Measurements from ENCODE around the gene RANBP2. TPM values are rescaled to one million over a fixed set of nuclear protein-coding genes. Genes with fewer than 3 reads are reported as not detected.

RANBP2 gene
- total RNA-seq, 2 donors from 2014 or later = 54.8 to 81.6 TPM

DNA sequence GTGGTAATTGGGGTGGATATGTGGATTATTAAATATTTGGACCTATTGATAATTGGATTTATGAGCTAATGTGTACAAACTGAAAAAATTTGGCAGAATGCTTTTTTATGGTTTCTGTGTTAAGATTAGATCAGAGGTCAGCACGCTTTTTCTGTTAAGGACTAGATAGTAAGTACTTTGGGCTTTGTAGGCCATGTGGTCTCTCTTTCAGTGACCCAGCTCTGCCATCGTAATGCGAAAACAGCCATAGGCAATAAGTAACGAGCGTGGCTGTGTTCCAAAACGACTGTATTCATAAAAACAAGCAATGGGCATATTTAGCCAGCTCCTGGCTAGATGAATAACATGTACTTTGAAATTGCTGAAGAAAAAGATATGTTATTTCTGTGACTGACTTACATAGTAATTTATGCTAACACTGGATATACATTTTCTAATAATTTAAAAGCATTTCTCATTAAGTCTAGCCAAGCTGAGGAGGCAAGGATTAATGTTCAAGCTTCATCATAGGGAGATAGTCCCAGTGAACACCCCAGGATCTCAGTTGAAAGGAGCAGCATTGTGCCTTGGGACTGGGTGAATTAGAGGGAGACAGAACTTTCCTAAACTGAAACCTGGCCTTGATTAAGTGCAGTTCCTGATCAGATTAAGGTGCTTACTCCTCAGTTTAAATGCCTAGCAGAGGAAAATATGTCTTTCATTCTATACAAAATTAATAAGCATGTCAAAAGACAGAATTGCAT is 87.3 kb downstream of the RANBP2 start:
- Mint-ChIP-seq H3K36me3 (ENCODE audit: low read depth) (peaks cover 85% of the 10 kb centered on the region), H3K9me3 (peaks cover 5% of the 10 kb centered on the region), H3K4me3 (no peak overlapping the region), H3K4me1 (no peaks in the 10 kb centered on the region), H3K27ac (no peak overlapping the region), H3K27me3 (no peaks in the 10 kb centered on the region)
- no peak for ATAC-seq (replicated peaks)

DNA sequence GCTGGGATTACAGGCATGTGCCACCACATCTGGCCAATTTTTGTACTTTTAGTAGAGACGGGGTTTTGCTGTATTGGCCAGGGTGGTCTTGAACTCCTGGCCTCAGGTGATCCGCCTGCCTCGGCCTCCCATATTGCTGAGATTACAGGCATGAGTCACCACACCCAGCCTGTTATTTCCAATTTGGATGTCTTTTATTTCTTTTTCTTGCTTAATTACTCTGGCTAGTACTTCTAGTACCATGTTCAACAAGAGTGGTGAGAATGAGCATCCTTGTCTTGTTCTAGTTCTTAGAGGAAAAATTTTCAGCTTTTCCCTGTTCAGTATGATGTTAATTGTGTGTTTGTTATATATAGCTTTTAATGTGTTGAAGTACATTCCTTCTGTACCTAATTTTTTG is 90.7 kb downstream of the RANBP2 start:
- H3K4me1 Mint-ChIP-seq = no peaks in the 10 kb centered on the region
- no peaks in the 10 kb centered on the region for H3K27me3 Mint-ChIP-seq
- ATAC-seq (replicated peaks) = no peak
- no peak overlapping the region for H3K27ac Mint-ChIP-seq
- H3K9me3 Mint-ChIP-seq = peaks cover 5% of the 10 kb centered on the region
- no peak overlapping the region for H3K4me3 Mint-ChIP-seq
- H3K36me3 Mint-ChIP-seq (ENCODE audit: low read depth) = peaks cover 84% of the 10 kb centered on the region

DNA sequence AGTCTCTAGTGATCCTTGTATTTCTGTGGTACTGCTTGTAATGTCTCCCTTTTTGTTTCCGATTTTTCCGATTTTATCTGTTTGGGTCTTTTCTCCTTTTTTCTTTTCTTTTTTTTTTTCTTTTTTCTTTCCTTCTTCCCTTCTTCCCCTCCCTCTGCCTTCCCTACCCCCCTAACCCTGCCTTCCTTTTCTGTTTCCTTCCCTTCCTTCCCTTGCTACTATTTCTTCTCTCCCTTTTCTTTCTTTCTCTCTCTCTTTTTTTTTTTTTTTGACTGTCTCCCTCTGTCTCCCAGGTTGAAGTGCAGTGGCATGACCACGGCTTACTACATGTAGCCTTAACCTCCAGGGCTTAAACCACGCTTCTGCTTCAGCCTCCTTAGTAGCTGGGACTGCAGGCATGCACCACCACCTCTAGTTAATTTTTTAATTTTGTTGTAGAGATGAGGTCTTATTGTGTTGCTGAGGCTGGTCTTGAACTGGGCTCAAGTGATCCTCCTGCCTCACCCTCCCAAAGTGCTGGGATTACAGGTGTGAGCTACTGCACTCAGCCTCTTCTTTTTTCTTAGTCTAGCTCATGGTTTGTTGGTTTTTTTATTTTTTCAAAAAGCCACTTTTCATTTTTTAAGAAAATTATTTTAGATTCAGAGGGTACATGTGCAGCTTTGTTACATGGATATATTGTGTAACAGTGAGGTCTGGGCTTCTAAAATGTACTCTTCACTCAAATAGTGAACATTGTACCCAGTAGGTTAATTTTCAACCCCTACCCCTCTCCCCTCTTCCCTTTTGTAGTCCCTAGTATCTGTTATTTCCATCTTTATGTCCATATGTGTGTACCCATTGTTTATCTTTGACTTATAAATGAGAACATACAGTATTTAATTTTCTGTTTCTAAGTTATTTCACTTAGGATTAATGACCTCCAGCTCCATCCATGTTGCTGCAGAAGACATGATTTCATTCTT is 92.0 kb downstream of the RANBP2 start:
- ATAC-seq (replicated peaks) = no peak
- peaks cover 5% of the 10 kb centered on the region for H3K9me3 Mint-ChIP-seq
- no peak overlapping the region for H3K4me3 Mint-ChIP-seq
- no peaks in the 10 kb centered on the region for H3K27me3 Mint-ChIP-seq
- H3K4me1 Mint-ChIP-seq = no peaks in the 10 kb centered on the region
- H3K27ac Mint-ChIP-seq = no peak overlapping the region
- H3K36me3 Mint-ChIP-seq (ENCODE audit: low read depth) = peaks cover 86% of the 10 kb centered on the region

DNA sequence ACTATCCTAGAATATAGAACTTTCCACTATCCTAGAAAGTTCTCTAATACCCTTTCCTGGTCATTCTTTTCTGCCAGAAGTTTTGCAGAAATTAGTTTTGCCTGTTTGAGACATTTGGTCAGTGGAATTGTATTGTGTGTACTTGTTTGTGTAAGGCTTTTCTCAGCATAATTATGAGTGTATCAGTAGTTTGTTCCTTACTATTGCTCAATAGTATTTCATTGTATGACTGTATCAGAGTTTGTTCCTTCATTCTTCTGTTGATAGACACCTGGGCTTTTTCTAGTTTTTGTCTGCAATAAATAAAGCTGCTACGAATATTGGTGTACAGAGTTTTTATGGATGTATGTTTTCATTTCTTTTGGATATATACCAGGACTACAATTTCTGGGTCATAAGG is 94.5 kb downstream of the RANBP2 start:
- H3K27me3 Mint-ChIP-seq = no peaks in the 10 kb centered on the region
- H3K27ac Mint-ChIP-seq = no peak overlapping the region
- H3K36me3 Mint-ChIP-seq (ENCODE audit: low read depth) = peaks cover 82% of the 10 kb centered on the region
- no peak overlapping the region for H3K4me3 Mint-ChIP-seq
- no peak for ATAC-seq (replicated peaks)
- no peaks in the 10 kb centered on the region for H3K4me1 Mint-ChIP-seq
- H3K9me3 Mint-ChIP-seq = peaks cover 5% of the 10 kb centered on the region

DNA sequence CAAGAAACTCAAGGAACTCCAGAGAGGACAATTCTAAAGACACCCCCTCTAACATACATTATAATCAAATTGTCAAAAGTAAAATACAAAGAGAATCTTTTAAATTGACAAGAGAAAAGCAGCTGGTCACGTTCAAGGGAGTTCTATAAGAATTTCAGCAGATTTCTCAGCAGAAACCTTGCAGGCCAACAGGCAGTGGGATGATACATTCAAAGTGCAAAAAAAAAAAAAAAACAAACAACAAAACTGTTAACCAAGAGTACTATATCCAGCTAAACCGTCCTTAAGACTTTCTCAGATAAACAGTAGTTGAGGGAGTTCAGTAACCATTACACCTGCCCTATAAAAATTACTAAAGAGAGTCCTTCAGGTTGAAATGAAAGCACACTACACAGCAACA is 101.2 kb downstream of the RANBP2 start:
- Mint-ChIP-seq H3K27ac (no peak overlapping the region), H3K27me3 (no peaks in the 10 kb centered on the region), H3K4me3 (no peak overlapping the region), H3K9me3 (peaks cover 9% of the 10 kb centered on the region), H3K4me1 (no peaks in the 10 kb centered on the region), H3K36me3 (ENCODE audit: low read depth) (peaks cover 44% of the 10 kb centered on the region)
- no peak for ATAC-seq (replicated peaks)

DNA sequence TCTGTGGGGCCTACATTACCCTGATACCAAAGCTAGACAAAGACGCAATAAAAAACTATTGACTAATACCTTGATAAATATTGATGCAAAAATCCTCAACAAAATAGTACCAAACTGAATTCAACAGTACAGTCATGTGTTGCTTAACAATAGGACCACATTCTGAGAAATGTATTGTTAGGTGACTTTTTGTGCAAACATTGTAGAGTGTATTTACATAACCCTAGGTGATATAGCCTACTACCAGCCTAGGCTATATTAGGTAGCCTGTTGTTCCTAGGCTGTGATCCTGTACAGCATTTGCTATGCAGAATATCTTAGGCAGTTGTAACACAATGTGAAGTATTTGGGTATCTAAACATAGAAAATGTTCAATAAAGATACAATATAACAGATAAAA is 104.0 kb downstream of the RANBP2 start:
- no peak for ATAC-seq (replicated peaks)
- Mint-ChIP-seq H3K9me3 (peaks cover 9% of the 10 kb centered on the region), H3K27ac (no peak overlapping the region), H3K36me3 (ENCODE audit: low read depth) (peaks cover 24% of the 10 kb centered on the region), H3K4me1 (no peaks in the 10 kb centered on the region), H3K4me3 (no peak overlapping the region), H3K27me3 (no peaks in the 10 kb centered on the region)

DNA sequence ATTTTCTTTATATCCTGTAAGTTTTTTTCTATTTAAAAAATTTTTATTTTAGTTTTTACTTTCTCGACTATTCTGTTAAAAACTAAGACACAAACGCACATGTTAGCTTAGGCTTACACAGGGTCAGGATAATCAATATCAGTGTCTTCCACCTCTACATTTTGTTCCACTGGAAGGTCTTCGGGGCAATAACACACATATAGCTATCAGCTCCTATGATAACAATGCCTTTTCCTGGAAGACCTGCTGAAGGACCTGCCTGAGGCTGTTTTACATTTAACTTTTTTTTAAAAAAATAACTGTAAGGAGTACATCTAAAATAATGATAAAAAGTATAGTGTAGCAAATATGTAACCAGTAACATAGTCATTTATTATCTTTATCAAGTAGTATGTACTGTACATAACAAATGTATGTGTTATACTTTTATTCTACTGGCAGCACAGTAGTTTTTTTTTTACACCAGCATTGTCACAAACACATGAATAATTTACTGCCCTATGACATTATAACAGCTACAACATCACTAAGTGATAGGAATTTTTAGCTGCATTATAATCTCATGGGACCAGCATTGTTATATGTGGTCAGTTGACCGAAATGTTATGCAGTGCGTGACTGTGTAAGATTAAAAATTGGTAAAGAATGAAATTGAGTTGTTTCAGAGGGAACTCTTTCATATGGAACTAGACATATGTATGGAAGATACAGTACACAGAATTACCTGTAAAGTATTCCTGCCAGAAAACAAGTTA is 105.2 kb downstream of the RANBP2 start:
- ATAC-seq (replicated peaks) = no peak
- H3K27ac Mint-ChIP-seq = no peak overlapping the region
- peaks cover 6% of the 10 kb centered on the region for H3K9me3 Mint-ChIP-seq
- no peaks in the 10 kb centered on the region for H3K27me3 Mint-ChIP-seq
- H3K4me3 Mint-ChIP-seq = no peak overlapping the region
- peaks cover 16% of the 10 kb centered on the region for H3K36me3 Mint-ChIP-seq (ENCODE audit: low read depth)
- no peaks in the 10 kb centered on the region for H3K4me1 Mint-ChIP-seq

DNA sequence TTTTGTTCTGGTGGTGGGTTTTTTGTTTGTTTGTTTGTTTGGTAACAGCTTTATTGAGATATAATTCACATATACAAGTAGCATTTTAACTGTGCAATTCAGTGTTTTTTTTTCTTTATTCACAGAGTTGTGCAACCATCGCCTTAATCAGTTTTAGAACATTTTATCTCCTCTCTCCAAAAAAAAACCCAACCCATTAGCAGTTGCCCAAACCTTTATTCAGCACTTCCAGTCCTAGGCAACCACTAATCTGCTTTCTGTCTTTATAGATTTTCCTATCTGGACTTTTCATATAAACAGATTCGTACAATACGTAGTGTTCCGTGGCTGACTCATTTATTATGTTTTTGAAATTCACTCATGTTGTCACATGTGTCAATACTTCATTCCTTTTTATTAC is 106.0 kb downstream of the RANBP2 start:
- Mint-ChIP-seq H3K27me3 (no peaks in the 10 kb centered on the region), H3K4me1 (no peaks in the 10 kb centered on the region), H3K4me3 (no peak overlapping the region), H3K36me3 (ENCODE audit: low read depth) (peaks cover 8% of the 10 kb centered on the region), H3K27ac (no peak overlapping the region), H3K9me3 (no peaks in the 10 kb centered on the region)
- ATAC-seq (replicated peaks) = no peak

DNA sequence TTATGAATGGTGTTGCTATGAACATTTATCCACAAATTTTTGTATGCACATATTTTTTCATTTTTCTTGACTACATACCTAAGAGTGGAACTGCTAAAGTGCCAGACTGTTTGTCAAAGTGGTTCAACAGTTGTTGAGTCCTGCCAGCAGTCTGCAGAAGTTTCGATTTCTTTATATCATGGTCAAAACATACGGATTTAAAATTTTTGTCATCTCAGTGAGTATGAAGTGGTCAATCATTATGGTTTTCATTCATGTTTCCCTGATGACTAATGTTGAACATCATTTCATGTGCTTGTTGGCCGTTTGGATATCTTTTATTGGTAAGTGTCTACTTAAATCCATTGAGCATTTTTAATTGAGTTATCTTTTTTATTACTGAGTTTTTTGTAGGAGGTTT is 106.5 kb downstream of the RANBP2 start:
- no peaks in the 10 kb centered on the region for H3K4me1 Mint-ChIP-seq
- H3K9me3 Mint-ChIP-seq = no peaks in the 10 kb centered on the region

DNA sequence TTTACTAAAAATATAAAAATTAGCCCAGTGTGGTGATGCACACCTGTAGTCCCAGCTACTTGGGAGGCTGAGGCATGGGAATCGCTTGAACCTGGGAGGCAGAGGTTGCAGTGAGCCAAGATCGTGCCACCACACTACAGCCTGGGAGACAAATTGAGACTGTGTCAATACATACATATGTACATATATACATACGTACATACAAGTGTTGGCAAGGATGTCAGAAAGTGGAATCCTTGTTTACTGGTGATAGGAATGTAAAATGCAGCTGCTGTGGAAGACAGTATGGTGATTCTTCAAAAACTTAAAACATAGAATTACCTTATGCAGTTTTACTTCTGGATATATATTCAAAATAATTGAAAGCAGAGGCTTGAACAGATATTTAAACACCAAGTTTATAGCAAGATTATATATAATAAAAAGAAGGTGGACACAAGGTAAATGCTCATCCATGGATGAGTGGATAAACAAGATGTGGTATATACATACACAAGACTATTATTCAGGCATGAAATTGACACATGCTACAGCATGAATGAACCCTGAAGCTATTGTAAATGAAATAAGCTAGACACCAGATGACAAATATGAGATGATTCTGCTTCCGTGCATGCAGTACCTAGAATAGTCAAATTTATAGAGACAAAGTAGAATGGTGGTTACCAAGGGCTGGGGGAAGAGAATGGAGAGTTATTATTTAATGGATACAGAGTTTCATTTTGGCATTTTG is 110.5 kb downstream of the RANBP2 start:
- Mint-ChIP-seq H3K27ac (no peak overlapping the region), H3K4me3 (no peak overlapping the region)

More for the DNA sequence above, 106.5 kb downstream of the RANBP2 start:
- no peak overlapping the region for H3K4me3 Mint-ChIP-seq
- H3K36me3 Mint-ChIP-seq (ENCODE audit: low read depth) = peaks cover 6% of the 10 kb centered on the region
- no peaks in the 10 kb centered on the region for H3K27me3 Mint-ChIP-seq
- H3K27ac Mint-ChIP-seq = no peak overlapping the region
- no peak for ATAC-seq (replicated peaks)

DNA sequence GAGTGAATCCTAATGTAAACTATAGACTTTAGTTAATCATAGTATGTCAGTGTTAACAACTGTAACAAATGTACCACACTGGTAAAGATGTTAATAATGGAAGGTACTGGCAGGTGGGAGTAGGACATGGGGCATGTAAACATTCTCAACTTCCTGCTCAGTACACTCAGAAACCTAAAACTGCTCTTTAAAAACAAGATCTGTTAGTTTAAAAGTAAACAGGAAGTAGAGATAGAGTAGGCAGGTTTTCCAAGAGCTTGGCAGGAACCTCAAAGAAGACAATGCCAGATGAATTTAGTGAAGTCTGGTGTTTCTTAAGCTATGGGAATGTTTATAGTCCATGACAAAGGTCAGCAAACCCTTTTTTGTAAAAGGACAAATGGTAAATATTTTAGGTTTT is 113.9 kb downstream of the RANBP2 start:
- H3K36me3 Mint-ChIP-seq (ENCODE audit: low read depth) = no peaks in the 10 kb centered on the region
- H3K4me3 Mint-ChIP-seq = no peak overlapping the region
- no peaks in the 10 kb centered on the region for H3K9me3 Mint-ChIP-seq
- peak; percentile 61 for ATAC-seq (replicated peaks)
- H3K27ac Mint-ChIP-seq = peak overlapping the region; percentile 73
- peaks cover 14% of the 10 kb centered on the region for H3K4me1 Mint-ChIP-seq
- no peaks in the 10 kb centered on the region for H3K27me3 Mint-ChIP-seq

More for the DNA sequence above, 110.5 kb downstream of the RANBP2 start:
- ATAC-seq (replicated peaks) = no peak
- peaks cover 6% of the 10 kb centered on the region for H3K36me3 Mint-ChIP-seq (ENCODE audit: low read depth)
- H3K27me3 Mint-ChIP-seq = no peaks in the 10 kb centered on the region
- H3K4me1 Mint-ChIP-seq = peaks cover 10% of the 10 kb centered on the region
- no peaks in the 10 kb centered on the region for H3K9me3 Mint-ChIP-seq

DNA sequence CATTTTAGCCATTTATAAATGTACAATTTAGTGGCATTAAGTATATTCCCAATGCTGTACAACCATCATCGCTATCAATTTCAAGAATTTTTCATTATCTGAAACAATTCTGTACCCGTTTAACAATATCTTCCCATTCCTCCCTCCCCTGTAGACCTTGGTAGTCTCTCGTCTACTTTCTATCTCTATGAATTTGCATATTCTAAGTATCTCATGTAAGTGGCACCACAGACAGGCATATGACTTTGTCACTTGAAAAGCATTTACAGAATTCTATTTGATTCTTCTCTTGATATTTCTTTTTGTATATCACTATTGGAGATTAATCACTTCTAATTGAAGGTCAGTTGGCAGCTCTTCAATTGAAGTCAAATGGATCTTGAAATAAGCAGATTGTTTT is 115.3 kb downstream of the RANBP2 start:
- peak overlapping the region; percentile 31 for H3K27ac Mint-ChIP-seq
- peaks cover 14% of the 10 kb centered on the region for H3K4me1 Mint-ChIP-seq
- no peaks in the 10 kb centered on the region for H3K36me3 Mint-ChIP-seq (ENCODE audit: low read depth)
- H3K4me3 Mint-ChIP-seq = no peak overlapping the region
- no peaks in the 10 kb centered on the region for H3K27me3 Mint-ChIP-seq
- no peak for ATAC-seq (replicated peaks)
- H3K9me3 Mint-ChIP-seq = no peaks in the 10 kb centered on the region

DNA sequence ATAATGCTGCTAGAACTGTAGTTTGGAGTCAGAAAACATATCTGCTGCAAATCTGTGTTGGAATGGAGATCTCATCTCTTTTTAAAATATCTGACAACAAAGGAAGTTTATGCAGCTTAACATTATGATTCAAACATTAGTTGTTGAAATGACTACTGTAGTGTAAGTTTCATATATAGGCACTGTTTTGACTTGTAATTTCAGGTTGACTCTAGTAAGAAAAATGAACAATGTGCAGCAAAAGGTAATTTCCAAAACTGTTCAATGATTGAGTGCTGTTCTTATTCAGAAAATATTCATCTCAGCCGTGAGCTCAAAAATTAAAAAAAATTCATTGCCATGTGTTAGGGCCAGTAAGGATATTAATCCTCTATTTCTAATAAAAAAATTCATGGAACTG is 115.8 kb downstream of the RANBP2 start:
- Mint-ChIP-seq H3K27me3 (no peaks in the 10 kb centered on the region), H3K36me3 (ENCODE audit: low read depth) (no peaks in the 10 kb centered on the region), H3K4me1 (peaks cover 14% of the 10 kb centered on the region), H3K27ac (peak overlapping the region; percentile 31), H3K9me3 (no peaks in the 10 kb centered on the region), H3K4me3 (no peak overlapping the region)
- ATAC-seq (replicated peaks) = peak; percentile 77

All from activated T-helper 17 cell treated with anti-CD3 and anti-CD28 coated beads, Interleukin-2, amount 50 U/mL, for 72 hours (primary cell).